GM10847 (cell line): ENCODE measurements around the gene KCNJ2.

ENCODE experiments used
- POLR2A ChIP-seq: IDR thresholded peaks from 2 replicates; pipeline ENCODE4 v1.6.1; 2011; ENCODE audit not compliant: insufficient read length; ENCODE audit errors: extremely low read depth

Gene KCNJ2

GRCh38 chr17:70207184-70207583, 37.9 kb downstream of the KCNJ2 start:
- no peak for TF ChIP-seq POLR2A

- no peak for TF ChIP-seq POLR2A
Observed at GRCh38 chr17:70208080-70208794, 38.9 kb downstream of the KCNJ2 start.

DNA sequence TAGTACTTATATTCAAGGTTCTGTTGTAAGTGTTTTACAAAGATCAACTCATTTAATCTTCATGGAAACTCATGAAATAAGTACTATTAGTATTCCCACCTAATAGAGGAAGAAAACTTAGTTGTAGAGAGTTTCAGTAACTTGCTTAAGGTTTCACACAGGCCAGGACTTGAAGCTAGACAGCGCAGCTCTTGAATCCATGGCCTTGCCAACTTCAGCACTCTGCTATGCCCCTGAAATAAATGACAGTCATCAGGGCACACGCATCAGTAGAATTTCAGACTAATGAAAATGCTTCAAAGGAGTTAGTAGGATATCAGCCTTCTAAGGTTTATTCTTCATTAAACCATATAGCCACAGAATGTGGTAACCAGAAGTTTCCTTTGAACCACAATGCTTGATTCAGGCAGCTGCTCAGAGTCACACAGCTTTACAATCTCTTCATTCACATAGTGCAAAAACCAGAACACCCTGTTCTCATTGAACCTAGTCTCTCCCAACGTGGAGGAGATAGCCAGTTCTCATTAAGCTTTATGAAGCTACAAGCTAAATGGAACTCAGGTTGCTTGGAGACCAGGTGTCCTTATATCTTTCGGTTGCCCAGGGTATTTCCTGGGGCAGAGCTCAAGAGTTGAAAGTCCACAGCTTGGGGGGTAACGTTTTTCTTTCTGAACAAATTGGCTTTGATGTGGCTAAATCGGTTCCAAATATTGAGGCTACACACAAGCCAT, 39.7 kb downstream of the KCNJ2 start:
- no peak for TF ChIP-seq POLR2A

DNA sequence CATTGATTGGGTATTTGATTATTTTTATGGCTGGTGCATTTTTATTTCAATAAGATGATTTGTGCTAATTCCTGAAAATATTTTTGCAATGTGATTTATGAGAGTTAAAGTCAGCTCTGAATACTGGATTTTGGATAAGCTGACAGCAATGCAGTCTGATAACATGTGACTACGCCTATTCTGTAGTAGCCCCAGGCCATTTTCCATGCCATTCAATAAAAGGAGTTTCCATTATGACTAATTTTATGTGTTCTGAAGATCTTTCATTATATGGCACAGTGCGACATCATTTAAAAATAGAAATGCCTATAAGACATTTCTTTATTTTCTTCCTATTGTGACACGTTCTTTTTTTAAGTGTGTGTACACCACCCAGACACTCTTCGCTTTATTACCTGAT, 46.3 kb downstream of the KCNJ2 start:
- TF ChIP-seq POLR2A, result no peak

DNA sequence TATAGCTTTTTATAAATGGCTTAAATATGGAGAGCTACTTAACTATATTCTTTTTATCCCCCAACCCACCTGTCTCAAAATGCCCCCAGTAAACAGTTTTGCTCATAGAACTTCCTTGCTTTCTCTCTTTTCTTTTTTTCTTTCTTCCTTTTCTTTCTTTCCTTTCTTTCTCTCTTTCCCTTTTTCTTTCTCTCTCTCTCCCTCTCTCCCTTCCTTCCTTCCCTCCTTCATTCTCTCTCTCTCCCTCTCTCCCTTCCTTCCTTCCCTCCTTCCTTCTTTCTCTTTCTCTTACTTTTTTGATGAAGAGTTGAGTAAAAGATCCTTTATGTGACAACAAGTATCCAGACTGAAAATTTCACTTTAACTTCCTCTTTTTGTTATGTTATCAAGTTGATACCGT, 48.2 kb downstream of the KCNJ2 start:
- TF ChIP-seq POLR2A, result no peak

DNA sequence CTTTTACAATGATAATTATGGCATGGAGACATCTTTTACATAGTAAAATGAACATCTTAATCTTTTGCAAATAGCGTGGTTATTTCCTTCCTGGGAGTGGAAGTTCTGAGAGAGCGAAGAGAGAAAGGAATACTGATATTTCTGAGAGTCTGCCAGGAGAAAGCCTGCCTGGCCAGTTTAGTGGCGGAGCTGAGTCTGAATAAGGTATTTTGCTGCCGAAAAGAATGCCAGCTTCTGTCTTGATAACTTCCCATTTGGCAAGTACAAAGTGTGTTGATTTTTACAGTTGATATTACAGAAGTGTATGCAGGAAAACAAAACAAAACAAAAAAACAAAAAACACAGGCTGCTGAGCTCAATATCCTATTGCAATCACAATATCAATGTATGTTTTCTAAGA, 55.9 kb downstream of the KCNJ2 start:
- no peak for TF ChIP-seq POLR2A
